ENCODE results near the gene CTNNBL1. TPM values are rescaled to one million over a fixed set of nuclear protein-coding genes. Genes with fewer than 3 reads are reported as not detected.

CTNNBL1 gene
- total and polyA plus RNA-seq, 2 of the 4 experiments (the other 2 are of a cell fraction) = 29.9 to 34.1 TPM

GRCh38 chr20:37670351-37670791 is 23.5 kb upstream of the CTNNBL1 start:
- Histone ChIP-seq H2BK120ac (ENCODE audit: low read depth, low read length) (no peak overlapping the region), H3K27me3 (ENCODE audit: control insufficient read depth, insufficient read depth, low read length) (peaks cover 45% of the 10 kb centered on the region), H4K20me1 (ENCODE audit: insufficient read depth, low read length) (no peaks in the 10 kb centered on the region), H2BK5ac (ENCODE audit: low read depth, low read length, poor library complexity, severe bottlenecking) (no peak overlapping the region), H3K23ac (ENCODE audit: low read depth, low read length) (no peak overlapping the region), H3K9me1 (ENCODE audit: insufficient read depth, low read length) (0 out of 2 replicates have a peak, but pooled peaks cover 2% of the 10 kb centered on the region), H3K27ac (ENCODE audit: insufficient read depth, low read length) (no peak overlapping the region), H3K9ac (ENCODE audit: low read depth, low read length) (no peak overlapping the region), H4K91ac (ENCODE audit: insufficient read depth, low read depth, low read length) (no peak overlapping the region), H3K56ac (ENCODE audit: extremely low read depth, insufficient read depth, low read length) (no peak overlapping the region), H2AFZ (replicated peaks; ENCODE audit: low read length, poor library complexity) (peak overlapping the region; percentile 0), H3K14ac (replicated peaks; ENCODE audit: low read depth, low read length) (no peak overlapping the region), H3K79me1 (ENCODE audit: low read depth in 1 of 2, low read length in 2 of 2) (no peaks in the 10 kb centered on the region), H3K4ac (ENCODE audit: low read depth, low read length) (no peak overlapping the region), H3K9me3 (ENCODE audit: control insufficient read depth, insufficient read depth, low read length) (no peaks in the 10 kb centered on the region), H4K5ac (ENCODE audit: low read depth, low read length) (no peak overlapping the region), H4K8ac (ENCODE audit: low read depth in 2 of 2, low read length in 2 of 2) (no peak overlapping the region), H3K4me2 (ENCODE audit: low read depth, low read length) (peak overlapping the region; percentile 54; the same call in 1 of the 2 replicates), H3K18ac (ENCODE audit: low read depth, low read length) (no peak overlapping the region), H2AK9ac (replicated peaks; ENCODE audit: low read depth, low read length, poor library complexity) (no peak overlapping the region), H3K4me1 (ENCODE audit: control insufficient read depth, insufficient read depth, low read length) (no peaks in the 10 kb centered on the region), H3K4me3 (ENCODE audit: insufficient read depth, low read depth, low read length) (no peak overlapping the region), H2AK5ac (ENCODE audit: low read depth, low read length) (no peak overlapping the region), H2BK15ac (ENCODE audit: low read depth, low read length) (no peak overlapping the region), H2BK20ac (ENCODE audit: low read depth, low read length) (no peak overlapping the region), H3K36me3 (ENCODE audit: control insufficient read depth, insufficient read depth, low read length) (no peaks in the 10 kb centered on the region)
- in situ Hi-C loops (cut with MboI; ENCODE audit: low sequenced_read_pairs) (no loop called here), dilution Hi-C loops (cut with HindIII; ENCODE audit: low sequenced_read_pairs, unreplicated experiment) (no loop called here), intact Hi-C loops (cut with micrococcal nuclease) (no loop called here)
- TF ChIP-seq MAFK (IDR thresholded peaks at IDR 0.05; ENCODE audit: low read depth, low read length) (no peak), USF2 (IDR thresholded peaks at IDR 0.05; ENCODE audit: low read depth, low read length) (no peak), RCOR1 (IDR thresholded peaks at IDR 0.05; ENCODE audit: insufficient replicate concordance, low read length) (no peak)
- BruUV-seq (replicated peaks) = no TSS peak
- peak; percentile 40 for ATAC-seq (ENCODE audit: low read depth)
- no peak for DNase-seq
- ChIA-PET POLR2A (ENCODE audit: unreplicated experiment) (no interaction called here), CTCF (no interaction called here)
- WGBS, 2 experiments (ENCODE audit: extremely low coverage in 2 of 2, insufficient read length in 1 of 2) = 5% methylated on average over 4 of the region's 18 CpGs; no CpG with 5 or more reads in 1 of the 2 experiments
